GM21576 (cell line): ENCODE measurements around the gene ENPP4.
"Not testable (repeated sequence)": the region's sequence is repeated elsewhere in the genome, so short reads cannot be mapped to it uniquely, and the experiment has no call there.

Experiments used
- ATAC-seq: cut with Tn5 transposase; IDR thresholded peaks from one replicate; pipeline ENCODE4 v1.9.1; 2021; ENCODE audit warnings: mild to moderate bottlenecking, moderate library complexity; ENCODE audit not compliant: unreplicated experiment

The ENPP4 gene, protein sequence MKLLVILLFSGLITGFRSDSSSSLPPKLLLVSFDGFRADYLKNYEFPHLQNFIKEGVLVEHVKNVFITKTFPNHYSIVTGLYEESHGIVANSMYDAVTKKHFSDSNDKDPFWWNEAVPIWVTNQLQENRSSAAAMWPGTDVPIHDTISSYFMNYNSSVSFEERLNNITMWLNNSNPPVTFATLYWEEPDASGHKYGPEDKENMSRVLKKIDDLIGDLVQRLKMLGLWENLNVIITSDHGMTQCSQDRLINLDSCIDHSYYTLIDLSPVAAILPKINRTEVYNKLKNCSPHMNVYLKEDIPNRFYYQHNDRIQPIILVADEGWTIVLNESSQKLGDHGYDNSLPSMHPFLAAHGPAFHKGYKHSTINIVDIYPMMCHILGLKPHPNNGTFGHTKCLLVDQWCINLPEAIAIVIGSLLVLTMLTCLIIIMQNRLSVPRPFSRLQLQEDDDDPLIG

DNA sequence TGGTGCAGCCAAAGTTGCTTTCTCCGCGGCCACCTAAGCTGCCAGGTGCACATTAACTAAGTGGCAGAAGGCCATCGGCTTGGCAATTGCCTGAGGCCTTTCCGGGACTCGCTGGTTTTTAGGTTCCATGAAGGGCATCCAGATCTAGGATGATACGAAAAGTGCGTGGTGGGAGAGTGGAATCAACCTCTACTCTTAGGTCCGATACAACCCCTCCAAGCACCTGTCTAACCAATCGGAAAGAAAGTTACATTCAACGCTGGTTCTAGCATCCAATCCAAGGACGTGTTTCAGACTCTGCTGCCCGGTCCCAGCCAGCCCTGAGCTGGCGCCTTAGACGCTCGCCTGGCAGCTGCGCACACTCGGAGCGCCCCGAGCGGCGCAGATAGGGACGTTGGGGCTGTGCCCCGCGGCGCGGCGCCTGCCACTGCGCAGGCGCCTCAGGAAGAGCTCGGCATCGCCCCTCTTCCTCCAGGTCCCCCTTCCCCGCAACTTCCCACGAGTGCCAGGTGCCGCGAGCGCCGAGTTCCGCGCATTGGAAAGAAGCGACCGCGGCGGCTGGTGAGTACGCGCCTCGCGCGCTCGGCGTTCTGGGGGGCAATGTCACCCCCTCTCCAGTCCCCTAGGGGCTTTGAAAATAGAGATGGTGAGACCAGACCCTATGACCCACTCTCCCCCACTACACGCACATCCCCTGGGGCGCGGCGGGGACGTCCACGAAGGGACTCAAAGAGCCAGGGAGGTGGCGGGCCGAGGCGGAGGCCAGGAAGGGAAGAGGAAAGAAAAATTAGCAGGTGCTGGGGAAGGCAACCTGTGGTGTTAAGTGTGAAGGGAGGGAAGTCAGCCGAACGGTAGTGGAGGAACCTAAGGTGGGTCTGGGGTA lies at the start of gene ENPP4:
Gene ENPP4 (plus strand): TSS at position 361 of the 883 bp plus-strand sequence. CDS start 9,595 bp downstream, outside the sequence.
- ATAC-seq, result peak; percentile 96

DNA sequence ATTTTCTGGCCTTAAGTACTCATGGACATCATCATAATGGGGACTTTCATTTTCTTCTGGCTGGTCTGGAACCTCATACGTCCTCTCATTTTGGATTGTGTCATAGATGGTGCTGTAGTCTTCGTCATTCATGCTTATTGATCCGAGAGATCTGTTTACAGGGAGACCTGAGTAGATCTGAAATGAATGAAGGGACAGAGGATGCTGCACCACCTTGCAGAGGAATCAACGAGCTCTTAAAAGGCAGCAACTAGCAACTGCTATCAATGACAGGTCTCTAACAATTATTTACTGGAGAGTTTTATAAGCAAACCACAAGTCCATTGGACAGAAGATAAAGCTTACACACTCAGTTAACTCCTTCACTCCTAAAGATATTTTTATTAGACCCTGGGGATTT lies 49.7 kb upstream of the ENPP4 start:
- ATAC-seq, result no peak

DNA sequence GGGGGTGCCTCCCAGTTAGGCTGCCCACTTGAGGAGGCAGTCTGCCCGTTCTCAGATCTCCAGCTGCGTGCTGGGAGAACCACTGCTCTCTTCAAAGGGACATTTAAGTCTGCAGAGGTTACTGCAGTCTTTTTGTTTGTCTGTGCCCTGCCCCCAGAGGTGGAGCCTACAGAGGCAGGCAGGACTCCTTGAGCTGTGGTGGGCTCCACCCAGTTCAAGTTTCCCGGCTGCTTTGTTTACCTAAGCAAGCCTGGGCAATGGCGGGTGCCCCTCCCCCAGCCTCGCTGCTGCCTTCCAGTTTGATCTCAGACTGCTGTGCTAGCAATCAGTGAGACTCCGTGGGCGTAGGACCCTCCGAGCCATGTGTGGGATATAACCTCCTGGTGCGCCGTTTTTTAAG lies 44.1 kb upstream of the ENPP4 start:
- not testable (repeated sequence) for ATAC-seq

DNA sequence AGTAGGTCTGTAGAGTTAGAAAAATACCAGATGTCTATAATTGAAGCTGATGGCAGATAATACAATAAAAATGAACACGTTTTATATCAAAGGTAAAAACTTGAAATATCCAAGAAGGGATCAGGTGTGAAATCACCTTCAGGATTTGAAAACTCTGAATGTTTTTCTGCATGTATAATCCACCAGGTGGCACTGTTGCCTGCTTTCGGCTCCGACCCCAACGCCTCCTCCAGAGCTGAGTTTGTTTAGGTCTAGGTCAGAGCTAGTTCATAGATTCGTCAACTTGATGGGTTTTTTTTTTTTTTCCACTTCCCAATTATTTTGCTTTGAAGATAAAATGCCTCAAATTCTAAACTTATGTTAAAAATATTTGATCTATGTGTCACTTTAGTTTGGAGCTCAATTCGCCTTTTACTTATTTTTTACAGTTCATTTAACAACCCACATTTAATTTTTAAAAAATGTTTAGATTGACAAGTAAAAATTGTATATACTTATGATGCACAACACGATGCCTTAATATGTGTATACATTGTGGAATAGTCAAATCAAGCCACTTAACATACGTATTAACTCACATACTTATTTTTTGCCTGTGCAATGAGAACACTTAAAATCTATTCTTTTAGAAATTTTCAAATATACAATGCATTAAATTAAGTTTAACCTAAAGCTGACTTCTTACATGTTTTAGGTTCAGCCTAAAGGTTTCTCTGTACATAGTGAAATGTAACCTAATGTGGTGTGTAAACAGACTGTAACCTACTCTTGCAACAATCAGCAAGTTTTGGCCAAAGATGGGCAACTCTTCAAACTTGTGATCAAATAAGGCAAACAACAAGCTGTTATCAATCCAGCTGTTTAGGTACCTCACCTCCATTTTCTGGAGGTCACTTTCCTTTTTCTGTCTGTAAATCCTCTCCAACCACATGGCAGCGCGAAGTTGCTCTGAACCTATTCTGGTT lies 39.4 kb upstream of the ENPP4 start:
- no peak for ATAC-seq

DNA sequence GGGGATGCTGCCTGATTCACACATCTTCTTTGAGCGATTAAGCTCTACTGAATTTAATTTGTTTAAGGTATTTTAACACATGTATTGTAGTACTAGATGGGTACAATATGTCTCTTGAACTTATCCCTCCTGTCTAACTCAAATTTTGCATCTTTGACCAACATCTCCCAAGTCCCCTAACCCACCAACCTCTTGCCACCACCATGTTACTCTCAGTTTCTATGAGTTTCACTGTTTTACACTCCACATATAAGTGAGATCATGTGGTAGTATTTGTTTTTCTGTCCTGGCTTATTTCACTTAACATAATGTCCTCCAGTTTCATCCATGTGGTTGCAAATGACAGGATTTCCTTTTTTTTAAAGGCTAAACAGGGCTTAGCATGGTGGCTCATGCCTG lies 38.7 kb upstream of the ENPP4 start:
- ATAC-seq, result no peak

DNA sequence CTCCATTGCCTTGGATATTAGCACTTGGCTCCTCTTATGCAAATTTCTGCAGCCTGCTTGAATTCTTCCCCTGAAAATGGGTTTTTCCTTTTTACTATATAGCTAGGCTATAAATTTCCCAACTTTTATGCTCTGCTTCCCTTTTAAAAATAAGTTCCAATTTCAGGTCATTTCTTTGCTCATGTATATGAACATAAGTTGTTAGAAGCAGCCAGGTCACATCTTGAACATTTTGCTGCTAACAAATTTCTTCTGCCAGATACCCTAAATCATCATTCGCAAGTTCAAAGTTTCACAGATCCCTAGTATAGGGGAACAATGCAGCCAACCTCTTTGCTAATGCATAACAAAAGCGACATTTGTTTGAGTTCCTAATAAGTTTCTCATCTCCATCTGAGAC lies 34.5 kb upstream of the ENPP4 start:
- no peak for ATAC-seq

DNA sequence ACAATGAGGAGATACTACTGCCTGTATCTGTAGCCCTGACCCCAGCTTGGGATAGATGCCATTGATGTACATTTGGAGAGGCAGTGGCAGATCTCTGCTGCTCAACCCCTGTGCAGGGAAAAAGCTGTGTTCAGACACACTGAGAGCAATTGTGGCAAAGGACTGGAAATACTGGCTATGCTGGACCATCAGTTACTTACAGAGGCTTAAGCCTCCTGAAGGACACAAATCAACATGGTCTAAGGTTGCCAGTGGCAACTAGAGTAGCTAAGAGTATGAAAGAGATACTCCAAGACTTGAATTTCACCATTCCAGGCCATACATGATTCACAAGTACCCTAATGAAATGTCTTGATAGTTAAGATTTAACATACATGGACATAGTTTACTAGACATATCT lies 32.4 kb upstream of the ENPP4 start:
- no peak for ATAC-seq

DNA sequence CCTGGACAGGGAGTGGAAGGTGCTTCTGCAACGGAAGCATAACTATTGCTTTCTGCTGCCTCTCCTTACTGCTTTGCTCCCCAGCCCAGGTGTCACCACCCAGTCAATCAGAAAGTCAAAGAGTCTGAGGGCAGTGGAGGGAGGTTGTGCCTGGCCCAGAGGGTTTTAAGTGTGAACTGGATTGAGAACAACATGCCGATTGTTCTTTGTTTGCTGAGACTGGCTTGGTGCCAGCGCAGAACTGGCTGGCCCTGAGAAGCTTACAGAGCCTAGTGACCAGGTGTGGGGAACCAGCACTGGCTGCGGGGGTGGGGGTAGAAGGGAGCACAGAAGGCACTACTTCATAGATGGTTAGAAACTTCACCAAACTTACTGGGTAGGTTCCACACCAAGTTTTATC lies 31.1 kb upstream of the ENPP4 start:
- ATAC-seq, result no peak

DNA sequence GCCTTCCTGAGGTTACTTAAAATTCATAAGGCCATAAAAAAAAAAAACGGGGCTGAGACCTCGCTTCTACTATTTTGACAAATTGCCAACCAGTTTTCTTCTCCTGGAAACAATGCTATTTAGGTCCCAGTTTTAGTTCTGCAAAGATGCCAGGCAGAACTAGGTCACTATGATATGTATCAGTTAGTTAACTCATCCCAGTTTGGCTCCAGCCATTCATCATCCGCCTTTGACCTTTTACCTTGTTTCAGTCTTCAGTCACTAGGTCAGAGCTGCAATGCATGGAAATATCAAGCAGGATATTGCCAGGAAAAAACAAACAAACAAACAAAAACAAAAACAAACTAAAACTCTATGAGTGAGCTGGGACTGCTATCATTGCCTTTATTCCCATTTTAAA lies 29.8 kb upstream of the ENPP4 start:
- no peak for ATAC-seq

DNA sequence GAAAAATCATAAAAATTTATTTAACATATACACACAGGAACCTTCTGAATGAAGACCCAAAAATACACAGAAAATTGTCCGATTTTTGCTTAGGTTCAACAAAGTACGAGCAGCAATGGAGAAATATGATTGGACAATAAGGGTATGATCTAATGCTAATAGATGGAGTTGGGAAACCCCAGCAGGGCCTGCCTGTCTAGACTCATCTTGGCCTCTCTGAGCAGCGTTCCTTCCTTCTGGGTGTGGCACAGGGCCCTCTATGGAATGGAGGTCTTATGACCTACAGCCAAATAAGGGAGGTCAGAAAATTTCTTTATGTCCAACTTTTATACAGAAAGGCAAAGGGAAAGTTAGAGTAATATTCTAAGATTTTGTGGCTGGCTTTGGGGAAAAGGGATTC lies 27.7 kb upstream of the ENPP4 start:
- no peak for ATAC-seq

DNA sequence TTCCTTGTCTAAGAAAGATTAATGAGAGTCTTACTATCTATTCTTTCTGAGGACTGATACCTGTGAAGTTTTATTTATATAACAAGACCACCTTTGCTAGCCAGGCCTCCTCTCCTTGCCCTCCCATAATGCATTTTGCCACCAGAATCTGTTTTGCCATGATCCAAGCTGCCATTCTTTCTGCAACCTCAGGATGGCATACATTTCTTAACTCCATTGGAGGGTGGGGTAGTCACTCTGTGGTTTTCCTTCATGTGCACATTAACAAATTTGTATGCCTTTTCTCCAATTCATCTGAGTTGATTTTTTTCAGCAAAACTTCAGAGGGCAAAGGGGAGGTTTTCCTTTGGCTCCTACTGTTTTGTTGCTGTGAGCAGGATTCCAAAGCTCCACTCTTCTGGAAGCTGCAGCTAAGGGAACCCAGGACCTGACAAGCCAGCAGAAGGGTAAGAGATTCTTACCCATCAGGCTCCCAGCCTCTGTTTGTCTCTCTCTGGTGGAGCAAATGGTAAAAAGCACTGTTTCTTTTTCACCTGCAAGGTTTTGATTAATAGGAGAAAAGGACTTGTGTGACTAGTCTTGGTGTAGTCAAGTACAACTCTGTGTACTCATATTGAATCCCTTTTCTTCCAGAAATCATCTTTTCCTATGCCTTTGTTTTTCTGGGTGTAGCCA lies 26.2 kb upstream of the ENPP4 start:
- ATAC-seq, result no peak

DNA sequence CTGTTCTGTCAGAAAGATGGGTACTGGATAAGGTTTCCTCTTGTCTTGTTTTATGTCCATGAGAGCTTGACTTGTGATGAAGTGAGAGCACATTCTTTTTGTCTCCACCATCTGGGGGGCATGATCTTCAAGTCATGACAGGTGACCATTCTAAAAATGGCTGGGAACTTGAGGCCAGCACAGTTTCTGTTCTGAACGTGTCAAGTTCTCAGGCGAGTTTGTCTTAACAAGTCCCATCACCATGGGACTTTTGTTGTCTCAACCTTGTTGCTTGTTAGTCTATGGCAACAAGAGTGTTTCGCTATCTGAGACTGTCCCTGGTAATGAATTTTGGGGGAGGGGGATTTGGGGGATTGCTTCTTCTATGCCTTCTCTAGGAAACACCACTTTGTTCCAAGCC lies 25.6 kb upstream of the ENPP4 start:
- peak; percentile 67 for ATAC-seq

DNA sequence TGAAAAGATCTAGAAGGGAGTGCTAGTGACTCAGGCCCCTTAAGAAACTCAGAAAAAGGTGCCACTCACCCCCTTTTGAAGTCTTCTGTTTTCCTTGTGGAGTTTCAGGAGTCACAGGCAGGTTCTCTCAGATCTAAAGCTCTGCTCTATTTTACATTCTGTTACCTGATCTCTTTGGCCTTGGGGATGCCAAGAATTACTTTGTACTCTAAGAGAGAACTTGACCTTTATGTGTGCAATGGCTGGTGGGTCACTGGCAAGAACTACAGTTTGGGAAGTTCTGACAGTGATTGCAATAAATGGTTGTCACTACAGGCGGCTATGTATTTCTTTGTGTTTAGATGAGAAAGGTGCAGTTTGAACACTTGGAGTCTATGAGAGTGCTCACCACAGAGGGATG lies 24.2 kb upstream of the ENPP4 start:
- ATAC-seq, result no peak

DNA sequence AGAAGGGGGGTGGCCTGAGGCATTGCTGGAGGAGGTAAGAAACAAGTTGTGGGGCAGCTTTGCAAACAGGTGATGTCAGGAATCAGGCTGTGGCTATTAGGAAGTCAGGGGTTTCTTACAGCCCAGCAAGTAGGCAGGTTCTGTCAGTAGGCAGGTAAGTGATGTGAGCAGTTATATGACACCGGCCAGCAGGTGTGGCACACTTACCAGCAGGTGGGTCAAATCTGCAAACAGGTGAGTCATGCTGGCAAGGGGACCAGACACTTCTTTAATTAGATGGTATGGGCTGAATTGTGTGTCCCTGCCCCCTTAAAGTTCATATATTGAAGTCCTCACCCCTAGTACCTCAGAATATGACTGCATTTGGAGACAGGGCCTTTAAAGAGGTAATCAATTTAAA lies 16.4 kb upstream of the ENPP4 start:
- no peak for ATAC-seq

DNA sequence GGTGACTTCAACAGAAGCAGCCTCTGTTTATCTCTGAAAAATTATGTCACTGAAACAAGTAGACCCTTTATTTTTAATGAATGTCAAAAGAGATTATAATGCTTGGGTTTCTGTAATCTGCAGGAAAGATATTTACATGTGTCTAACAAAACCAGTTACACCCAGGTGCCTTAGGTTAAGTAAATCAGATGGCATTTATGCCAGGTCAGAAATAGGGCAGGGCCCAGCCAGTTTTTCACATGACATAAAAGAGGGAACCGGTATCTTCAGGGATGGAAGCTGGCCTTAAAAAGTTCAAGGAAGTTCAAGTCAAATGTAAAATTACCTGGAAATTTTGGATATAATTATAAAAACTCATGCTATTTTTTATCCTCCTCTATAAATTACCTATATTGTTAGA lies 14.2 kb upstream of the ENPP4 start:
- ATAC-seq, result no peak

DNA sequence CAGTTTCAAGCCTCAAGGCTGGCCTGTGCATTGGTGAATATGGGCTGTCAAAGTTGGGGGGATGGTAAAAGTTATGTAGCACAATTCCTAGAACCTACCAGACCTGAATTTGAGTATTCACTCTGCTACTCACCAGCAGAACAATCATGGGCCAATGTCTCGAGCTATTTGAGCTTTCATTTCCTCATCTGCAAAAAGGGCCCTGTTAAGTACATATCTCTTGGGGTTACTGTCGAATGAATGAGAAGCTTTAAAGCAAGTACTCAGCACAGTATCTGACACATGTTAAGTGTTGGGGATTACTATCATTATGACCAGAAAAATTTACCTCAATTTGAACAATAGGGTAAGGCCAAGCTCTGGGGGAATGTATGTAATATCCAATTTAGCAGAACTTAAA lies 13.5 kb upstream of the ENPP4 start:
- no peak for ATAC-seq

DNA sequence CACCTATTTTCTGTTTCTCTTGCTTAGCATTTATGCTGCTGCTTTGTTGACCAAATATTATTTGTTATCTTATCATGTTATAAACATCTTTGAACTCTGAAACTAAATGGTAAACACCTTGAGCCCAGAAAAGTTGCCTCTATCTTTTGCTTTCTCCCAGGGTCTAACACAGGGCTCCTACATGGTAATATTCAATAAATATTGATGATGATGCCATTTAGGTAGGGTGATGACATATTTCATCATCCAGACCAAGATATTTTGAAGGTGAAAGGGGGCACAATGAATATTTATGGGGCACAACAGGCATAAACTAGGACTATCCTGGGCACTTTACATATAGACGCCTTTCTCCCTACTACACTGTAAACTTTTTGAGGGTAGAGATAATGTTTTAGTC lies 11.6 kb upstream of the ENPP4 start:
- no peak for ATAC-seq

DNA sequence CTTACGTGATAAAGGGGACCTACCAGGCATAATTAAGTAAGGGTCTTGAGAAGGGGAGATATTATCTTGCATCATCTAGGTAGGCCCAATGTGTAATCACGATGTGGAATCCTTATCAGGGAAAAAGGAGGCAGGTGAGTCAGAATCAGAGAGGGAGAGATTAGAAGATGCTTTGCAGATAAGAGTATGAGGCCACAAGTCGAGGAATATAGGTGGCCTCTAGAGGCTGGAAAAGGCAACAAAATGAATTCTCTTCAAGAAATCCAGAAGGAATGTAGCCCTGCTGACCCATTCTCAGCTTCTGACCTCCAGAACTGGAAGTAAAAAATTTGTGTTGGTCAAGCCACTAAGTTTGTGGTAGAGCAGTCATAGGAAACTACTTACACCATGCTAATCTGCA lies 11.0 kb upstream of the ENPP4 start:
- no peak for ATAC-seq

DNA sequence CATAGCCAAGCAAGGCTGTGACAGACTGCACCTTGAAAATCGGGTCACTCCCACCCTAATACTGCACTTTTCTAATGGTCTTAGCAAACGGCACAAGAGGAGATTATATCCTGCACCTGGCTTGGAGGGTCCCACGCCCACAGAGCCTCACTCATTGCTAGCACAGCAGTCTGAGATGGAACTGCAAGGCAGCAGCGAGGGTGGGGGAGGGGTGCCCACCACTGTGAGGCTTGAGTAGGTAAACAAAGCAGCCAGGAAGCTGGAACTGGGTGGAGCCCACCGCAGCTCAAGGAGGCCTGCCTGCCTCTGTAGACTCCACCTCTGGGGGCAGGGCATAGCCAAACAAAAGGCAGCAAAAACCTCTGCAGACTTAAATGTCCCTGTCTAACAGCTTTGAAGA lies 10.1 kb upstream of the ENPP4 start:
- not testable (repeated sequence) for ATAC-seq

DNA sequence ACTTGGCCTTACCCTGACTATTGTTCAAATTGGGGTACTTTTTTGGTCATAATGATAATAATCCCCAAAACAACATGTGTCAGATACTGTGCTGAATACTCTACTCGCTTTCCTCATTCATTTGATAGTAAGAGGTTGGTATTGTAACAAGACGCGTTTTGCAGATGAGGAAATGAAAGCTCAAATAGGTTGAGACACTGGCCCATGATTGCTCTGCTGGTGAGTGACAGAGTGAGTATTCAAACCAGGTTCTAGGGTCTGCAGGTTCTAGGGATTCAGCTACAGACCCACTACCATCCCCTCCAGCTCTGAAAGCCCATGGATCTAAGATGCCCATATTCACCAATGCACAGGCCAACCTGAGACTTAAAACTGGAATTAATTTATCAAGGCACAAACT lies 1.3 kb upstream of the ENPP4 start:
- ATAC-seq, result peak; percentile 35
